NK-92 treated with Interleukin-12 subunit alpha and Interleukin-12 subunit beta, amount 100 ng/mL, for 24 hours (cell line): ENCODE results near the gene SIX6.
"Not testable (repeated sequence)": the region's sequence is repeated elsewhere in the genome, so short reads cannot be mapped to it uniquely, and the experiment has no call there.

Experiments
- DNase-seq: peaks from one replicate; lab custom pipeline; 2025; lab: John Stamatoyannopoulos, UW

The SIX6 gene

DNA sequence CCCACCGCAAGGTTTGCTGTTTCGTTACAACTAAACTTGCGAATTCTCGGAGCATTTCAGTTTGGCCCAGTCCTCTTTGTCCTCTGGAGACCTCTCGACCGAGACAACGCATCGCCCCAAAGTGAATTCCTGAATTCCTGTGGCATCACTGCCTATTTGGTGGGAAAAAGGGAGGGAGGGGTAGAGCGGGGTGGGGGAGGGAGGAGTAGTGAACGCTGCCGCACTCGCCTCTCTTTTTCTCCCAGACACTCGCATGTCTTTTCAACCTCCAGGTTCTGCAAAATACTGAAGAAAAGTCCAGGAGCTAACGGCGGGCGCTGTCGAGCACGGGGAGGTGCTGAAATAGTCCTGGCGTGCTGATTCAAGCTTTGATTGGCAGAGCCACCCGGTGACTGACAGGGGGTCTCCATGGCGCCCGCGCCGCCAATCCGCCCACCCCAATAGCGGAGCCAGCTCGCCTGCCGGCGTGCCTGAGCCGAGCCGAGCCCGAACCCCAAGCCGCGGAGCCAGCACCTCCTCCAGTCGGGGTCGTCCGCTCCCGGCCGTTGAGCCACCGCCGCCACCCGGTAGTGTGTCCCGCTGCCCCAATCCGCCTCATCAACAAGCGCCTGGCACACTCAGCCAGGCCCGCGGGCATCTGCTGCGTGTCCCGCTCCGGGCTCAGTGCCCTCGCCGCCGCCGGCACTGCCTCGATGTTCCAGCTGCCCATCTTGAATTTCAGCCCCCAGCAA, at the start of gene SIX6:
SIX6 (plus strand) TSS at position 440 of the 731 bp plus-strand sequence; CDS start at position 693, 253 bp downstream.
- DNase-seq: no peak

- not testable (repeated sequence) for DNase-seq
These were observed 28.7 kb upstream of the SIX6 start for GRCh38 chr14:60480248-60480647.

DNA sequence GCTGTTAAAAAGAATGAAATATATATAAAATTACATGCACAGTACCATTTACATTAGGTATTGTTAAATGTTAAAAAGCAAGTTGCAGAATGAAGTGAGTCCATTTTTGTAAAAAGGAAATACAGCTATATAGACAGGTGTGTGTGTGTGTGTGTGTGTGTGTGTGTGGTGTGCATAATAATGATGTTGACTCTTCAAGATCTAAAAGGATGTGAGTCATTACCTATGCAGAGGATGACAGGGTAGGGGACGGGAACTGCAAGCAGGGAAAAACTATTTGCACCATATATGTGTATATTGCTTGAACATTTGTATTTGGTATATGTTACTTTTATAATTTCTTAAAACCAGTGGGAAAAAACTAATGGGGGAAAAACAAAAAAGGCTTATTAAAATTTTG, 26.2 kb upstream of the SIX6 start:
- DNase-seq: no peak

- DNase-seq: no peak
These were observed 23.8 kb upstream of the SIX6 start for GRCh38 chr14:60485057-60485597.

DNA sequence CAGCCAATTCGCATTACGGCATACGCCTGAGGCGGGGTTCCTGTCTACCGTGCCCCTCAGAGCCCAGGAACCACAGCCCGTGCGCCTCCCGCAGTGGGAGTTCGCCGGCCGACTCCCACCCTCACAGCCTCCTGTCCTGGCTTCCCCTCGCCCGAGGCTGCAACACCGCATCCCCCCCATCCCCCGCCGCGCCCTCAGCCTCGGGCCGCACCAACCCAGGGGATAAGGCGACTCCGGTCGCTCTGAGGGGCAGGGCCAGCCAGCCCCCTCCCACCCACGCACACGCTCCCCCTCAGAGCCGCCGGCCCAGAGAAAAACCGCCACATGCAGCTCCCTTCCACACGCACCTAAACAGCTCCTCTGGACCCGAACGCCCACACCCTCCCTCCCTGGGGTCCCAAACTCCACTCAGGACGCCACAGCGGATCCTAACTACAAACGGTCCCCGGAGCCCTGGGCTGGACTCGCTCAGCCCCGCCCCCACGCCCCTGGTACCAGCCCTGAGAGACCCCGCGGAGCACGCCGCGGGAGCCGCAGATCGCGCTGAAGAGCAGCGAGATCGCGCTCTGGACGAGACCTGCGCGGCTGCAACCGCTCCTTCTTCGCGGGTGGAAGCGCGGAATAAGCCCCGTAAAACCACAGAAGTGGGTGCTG, 23.2 kb upstream of the SIX6 start, which contains the start of gene C14orf39:
C14orf39 (minus strand) TSS at position 466 of the 654 bp plus-strand sequence. CDS start 985 bp downstream, outside the sequence.
- DNase-seq: no peak

DNA sequence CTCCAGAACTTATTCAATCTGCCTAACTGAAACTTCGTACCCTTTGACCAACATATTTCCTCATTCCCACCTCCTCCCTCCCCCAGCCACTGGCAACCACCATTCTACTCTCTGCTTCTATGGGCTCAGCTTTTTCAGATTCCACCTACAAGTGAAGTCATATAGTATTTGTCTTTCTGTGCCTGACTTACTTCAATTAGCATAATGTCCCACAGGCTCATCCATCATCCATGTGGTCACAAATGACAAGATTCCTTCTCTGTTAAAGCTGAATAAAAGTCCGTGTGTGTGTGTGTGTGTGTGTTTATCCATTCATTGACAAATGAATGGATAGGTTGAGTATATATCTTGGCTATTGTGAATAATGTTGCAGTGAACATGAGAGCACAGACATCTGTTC, 21.7 kb upstream of the SIX6 start:
- DNase-seq: no peak

DNA sequence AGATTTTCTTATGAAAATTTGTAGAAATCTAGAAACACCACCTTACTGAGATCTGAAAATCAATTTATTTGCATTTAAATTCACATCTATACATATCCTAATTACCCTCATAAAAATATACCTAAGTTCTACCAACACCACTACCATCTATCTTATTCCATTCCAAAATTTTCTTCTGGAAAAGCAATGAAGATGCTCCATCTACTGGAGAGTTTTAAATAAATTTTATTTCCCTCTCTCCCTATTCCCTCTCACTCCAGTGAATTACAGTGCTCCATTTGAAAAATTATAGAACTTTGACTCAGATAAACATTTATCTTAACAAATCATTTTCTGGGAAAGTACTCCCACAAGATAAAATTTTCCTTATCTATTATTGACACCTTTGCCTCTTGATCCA, 20.8 kb upstream of the SIX6 start:
- DNase-seq: no peak

- DNase-seq: no peak
These were observed 18.7 kb upstream of the SIX6 start for GRCh38 chr14:60490270-60490669.

DNA sequence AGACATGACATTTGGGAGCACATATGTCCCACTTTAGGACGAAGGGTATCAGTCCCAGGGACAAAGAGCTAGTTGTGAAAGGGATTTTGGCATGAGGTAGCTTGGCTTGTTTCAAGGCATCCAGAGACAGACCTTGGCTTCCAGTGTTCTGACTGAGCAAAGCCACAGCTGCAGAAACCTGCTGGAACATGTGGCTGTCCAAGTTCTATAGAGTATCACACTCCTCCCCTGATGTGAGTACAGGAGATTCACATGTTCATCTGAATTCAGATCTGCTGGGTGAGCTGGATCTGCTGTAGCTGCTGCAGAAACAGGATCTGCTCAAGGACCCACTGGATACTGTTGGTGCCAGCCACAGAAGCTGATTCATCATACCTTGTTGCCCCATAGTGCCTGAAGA, 13.0 kb upstream of the SIX6 start:
- DNase-seq: no peak

- DNase-seq: no peak
These were observed 6.4 kb upstream of the SIX6 start for GRCh38 chr14:60502541-60502940.

GRCh38 chr14:60505448-60505847, 3.5 kb upstream of the SIX6 start:
- DNase-seq: no peak

- DNase-seq: no peak
These were observed 2.9 kb upstream of the SIX6 start for GRCh38 chr14:60506010-60506409.

DNA sequence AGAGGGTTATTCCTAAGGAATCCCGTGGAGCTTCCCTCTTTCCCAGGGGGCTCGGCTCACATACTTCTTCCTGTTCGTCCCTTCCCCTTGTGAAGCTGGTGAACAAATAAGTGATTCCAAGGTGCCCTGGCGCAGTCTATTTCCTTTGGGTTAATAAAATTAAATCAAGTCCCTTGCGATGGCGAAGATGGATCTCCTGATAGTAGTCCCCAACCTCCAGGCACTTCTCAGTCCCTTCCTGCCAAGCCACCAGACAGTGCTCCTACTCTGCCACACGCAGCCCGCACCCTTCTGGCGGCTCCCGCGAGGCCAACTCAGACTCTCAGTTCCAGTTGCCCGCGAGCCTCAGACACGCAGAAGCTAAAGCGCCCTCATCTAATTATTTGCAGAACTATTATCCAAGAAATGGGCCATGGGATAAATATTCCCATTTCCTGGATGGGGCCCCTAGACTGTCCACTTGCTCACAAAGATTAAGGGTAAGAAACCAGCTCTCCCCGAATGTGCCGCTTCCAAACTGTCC, 2.4 kb upstream of the SIX6 start:
- DNase-seq: no peak

DNA sequence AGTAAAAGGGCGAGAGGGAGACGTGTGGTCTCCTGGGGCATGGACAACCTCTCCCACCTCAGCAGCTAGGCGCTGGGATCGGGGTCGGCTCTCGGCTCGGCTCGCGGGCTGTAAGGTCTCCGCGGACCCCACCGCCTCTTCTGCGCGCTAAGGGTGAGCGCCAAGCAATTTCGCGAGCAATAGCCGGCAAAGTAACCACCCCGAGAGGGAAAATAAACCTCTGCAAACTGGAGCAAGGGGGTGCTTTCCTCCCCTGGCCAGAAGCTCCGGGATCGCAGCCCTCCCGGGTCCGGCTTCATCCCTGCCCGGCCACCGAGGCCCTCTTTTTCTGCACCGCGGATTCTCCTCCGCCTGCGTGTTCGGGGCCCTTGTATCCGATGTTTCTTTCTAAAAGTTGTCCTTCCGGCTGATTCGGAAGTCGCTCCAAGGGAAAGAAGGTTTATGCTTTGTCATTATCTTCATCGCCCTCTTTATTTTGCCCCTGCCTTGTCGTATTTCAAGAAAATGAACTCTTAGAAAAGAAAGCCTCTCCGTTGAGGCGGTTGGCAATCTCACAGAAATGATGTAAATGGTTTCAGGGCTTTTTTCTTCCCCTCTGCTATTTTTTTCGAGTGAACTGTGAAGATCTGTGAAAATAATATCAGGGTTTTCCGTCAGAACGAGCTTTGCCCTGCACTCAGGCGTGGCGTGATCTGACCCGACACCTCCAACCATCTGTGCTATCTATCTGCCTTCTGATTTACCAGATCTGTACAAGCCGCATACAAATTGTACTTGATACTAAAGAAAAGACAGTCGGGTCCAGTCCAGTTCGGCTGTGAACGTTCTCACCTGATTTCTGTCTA, 1.7 kb upstream of the SIX6 start:
- no peak for DNase-seq

DNA sequence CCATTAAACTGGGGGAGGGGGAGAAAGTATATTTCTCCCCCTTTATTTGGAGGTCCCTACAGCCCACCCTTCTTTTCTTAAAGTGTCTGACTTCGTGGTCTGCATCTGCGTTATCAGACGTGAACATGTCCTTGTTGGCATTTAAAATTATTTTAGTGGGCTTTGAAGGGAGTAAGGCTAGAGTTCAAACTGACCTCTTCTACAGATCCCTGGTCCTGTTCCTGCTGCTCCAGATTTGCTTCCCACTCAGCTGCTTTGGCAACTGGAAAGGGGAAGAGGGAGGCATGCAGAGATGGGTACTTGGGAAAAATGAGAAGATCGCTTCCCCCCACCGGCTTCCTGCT, 611 bp upstream of the SIX6 start:
- no peak for DNase-seq

GRCh38 chr14:60509438-60510253, 700 bp downstream of the SIX6 start:
- DNase-seq: no peak

- DNase-seq: no peak
These were observed 1.5 kb downstream of the SIX6 start for GRCh38 chr14:60510254-60510950.

- no peak for DNase-seq
These were observed 2.1 kb downstream of the SIX6 start for GRCh38 chr14:60510951-60511599.

GRCh38 chr14:60512126-60512525, 3.2 kb downstream of the SIX6 start:
- no peak for DNase-seq

- no peak for DNase-seq
These were observed 4.1 kb downstream of the SIX6 start for GRCh38 chr14:60512973-60513571.
